Esophagus muscularis mucosa (tissue), 3 donors: Measurements from ENCODE around the gene CEP85.

ENCODE experiments used
- CTCF ChIP-seq, 3 experiments: fragments of 200-600 bp in 2 of 3; fragments of 450-650 bp in 1 of 3; sonication (generic) in 2 of 3; IDR thresholded peaks; one replicate each; pipeline ENCODE4 v1.5.1; 2017 to 2019; ENCODE audit warnings: antibody characterized with exemption in 3 of 3, mild to moderate bottlenecking in 2 of 3, moderate library complexity in 1 of 3
- POLR2A ChIP-seq: fragments of 450-650 bp; IDR thresholded peaks from one replicate; pipeline ENCODE4 v1.6.1; 2017; ENCODE audit warnings: antibody characterized with exemption, moderate library complexity, mild to moderate bottlenecking, low read depth
- POLR2AphosphoS5 ChIP-seq, 2 donors: sonication (generic); formaldehyde crosslinking; IDR thresholded peaks; one replicate each; pipeline ENCODE4 v1.6.1; 2017; ENCODE audit warnings: antibody characterized with exemption in 2 of 2

- TF ChIP-seq CTCF (IDR thresholded peaks at IDR 0.05) (no peak), POLR2A (no peak), POLR2AphosphoS5 (IDR thresholded peaks at IDR 0.05) (no peak)
Observed at GRCh38 chr1:26302733-26303405, 68.9 kb downstream of the CEP85 start.
